NOMO-1 (cell line): ENCODE measurements around the gene SLC34A1.

Source experiments
- DNase-seq, 2 experiments: peaks; one replicate each; lab custom pipeline; 2025; ENCODE audit not compliant: unreplicated experiment in 2 of 2; lab: John Stamatoyannopoulos, UW

SLC34A1 gene

DNA sequence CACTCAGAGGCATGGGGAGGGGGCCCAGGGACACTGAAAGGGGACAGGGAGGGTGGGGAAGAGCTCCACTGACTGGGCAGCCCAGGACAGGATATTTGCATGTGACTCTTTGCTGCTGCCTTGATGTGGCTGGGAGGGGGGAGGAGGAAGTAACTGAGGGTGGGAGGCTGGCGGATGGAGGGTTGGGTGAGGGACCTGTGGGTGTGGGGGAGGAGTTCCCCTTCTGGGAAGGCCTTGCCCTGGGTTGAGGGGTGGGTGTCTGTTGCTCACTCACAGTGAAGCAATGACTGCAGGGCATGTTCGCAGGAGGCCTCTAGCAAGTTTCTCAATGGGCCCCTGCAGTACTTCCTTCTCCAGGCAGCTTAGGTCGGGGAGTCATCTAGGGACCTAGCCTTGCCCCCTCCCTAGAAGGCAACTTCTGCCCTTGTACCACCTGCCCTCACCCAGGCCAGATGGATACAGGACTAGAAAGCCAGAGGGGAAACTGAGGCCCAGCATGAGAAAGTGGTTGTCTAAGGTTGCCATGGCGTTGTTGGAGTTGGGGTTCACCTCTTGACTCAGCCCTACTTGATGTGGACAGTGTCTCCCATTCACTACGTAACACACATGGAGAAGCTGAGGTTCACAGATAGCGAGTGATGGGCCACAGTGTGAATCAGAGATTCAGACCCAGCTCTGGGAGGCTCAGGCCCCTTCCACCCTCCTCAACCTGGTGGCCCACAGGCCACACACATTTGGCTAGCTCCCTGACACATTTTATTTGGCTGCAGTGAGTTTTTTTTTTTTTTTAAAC lies 45.2 kb downstream of the SLC34A1 start:
- peak; percentile 98 to 99 for DNase-seq

DNA sequence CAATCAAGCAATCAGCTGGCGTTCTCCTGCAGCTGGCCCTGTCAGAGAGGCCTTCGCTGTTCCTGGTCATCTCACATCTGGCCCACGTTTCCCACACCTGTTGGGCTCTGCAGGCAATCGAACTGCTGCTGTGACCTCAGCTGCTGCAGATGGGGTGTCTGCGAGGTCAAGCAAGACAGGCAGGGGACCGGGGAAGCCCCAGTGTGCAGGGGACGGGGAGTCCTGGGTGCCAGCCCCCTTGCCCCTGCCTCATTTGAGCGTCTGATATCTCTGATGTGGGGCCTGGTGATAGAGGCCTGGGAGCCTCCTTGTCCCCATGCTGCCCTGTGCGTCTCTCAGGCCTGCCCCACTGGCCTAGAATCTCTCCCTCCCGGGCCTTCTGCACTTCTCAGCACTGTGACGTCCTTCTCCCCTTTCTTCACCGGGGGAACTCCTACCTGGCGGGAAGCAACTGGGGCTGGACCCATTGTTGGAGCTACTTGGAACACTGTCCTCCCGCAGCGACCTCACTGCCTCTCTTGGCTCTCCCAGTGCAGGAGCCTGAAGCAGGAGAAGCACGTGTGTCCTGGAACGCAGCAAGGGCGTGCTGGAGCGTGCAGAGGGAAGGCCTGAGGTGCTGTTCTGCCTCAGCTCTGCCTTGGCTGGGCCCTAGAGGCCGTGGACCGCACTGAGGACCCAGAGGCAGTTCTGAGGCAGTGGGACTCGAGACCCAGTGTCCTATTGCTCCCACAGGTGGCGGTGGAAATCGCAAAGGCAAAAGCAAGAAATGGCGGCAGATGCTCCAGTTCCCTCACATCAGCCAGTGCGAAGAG lies 46.1 kb downstream of the SLC34A1 start:
- DNase-seq = no peak

DNA sequence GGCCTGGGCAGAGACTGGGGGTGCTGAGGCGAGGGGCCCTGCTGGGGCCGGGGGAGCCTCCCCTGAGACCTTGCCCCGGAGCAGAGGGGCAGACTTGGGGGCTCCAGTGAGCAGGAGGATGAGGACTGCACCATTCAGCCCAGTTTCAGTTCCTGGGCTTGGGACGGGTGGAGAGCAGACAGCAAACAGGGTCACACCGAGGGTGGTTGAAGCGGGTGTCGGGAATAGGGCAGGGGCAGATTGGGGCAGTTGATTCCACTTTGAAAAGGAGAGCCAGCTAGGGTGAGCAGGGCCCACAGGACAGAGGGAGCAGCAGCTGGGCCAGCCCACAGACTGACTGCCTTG lies 46.7 kb downstream of the SLC34A1 start:
- no peak for DNase-seq

DNA sequence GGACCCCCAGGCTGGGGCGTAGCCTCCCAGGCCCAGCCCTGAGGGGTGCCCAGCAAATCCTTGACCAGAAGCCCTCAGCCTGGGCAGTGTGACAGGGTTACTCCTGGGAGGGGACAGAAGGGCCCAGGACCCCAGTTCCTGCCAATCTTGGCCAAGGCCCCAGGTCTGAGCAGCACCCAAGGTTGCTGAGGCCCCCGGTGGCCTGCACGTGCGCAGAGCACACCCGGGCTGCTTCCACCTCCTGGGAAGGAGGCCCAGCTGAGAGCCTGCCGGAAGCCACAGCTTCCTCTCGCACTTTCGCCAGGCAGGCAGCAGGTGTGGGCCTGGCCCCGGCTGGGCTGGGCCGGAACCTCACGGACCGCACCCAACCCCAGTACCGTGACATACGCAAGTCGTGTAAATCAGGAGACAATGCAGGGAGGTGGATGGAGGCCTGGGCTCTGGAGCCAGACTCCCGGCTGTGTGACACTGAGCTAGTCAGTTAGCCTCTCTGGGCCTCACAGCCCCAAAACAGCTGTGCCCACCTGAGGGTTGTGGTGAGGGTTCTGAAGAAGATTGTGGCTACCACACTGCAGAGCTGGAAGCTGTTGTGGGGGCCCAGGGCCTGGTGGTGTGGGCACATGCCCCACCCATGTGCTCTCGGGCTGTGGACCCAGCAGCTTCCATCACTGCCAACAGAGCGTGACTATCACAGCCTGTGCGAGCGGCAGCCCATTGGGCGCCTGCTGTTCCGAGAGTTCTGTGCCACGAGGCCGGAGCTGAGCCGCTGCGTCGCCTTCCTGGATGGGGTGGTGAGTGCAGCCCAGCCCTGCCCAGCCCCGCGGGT lies 47.3 kb downstream of the SLC34A1 start:
- peak; percentile 38 to 63 for DNase-seq

DNA sequence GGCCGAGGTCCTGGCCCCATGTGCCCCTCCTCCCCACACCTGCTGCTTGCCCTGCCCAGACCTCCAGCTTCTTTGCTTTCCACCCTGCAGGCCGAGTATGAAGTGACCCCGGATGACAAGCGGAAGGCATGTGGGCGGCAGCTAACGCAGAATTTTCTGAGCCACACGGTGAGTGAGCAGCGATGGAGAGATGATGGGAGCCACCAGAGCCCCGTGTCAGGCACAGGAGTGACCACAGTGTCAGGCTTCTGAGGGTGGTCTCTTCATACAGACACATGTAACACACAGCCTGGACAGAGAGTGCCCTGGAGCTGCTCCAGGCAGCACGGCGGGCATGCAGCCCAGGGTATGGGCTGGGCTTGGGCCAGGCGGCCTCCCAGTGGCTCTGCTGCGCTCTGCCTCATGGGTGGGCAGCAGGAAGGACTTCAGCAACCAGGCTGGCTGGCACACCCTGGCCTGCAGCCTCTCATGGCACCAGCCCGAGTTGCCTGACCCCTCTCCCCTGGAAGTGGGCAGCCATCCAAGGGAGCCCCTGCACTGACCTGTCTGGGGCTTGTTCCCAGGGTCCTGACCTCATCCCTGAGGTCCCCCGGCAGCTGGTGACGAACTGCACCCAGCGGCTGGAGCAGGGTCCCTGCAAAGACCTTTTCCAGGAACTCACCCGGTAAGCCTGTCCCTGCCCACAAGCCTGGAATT lies 48.1 kb downstream of the SLC34A1 start:
- no peak for DNase-seq

DNA sequence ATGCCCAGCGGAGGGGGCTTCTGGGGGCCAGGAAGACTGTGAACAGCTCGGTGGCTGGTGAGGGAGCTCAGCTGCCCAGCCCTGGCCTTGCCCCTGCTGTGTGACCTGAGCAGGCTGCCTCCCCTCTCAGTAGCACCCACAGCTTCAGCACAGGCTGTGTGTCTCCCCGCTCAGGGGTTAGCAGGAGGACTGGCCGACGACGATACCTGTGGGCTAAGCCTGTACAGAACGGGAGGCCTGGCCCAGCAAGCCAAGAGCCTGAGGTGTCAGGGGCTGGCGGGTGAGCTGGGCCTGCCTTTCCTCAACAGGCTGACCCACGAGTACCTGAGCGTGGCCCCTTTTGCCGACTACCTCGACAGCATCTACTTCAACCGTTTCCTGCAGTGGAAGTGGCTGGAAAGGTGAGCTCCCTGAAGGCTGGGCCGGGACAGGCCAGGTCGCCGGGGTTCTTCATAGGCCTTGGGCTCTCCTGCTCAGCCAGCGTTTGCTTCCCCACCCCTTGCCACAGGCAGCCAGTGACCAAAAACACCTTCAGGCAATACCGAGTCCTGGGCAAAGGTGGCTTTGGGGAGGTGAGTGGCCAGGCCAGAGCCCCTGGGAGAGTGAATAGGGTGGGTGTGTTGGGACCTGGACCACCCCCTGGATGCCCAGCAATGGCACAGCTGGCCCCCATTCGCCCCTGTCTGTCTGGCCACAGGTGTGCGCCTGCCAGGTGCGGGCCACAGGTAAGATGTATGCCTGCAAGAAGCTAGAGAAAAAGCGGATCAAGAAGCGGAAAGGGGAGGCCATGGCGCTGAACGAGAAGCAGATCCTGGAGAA lies 48.8 kb downstream of the SLC34A1 start:
- DNase-seq = no peak

DNA sequence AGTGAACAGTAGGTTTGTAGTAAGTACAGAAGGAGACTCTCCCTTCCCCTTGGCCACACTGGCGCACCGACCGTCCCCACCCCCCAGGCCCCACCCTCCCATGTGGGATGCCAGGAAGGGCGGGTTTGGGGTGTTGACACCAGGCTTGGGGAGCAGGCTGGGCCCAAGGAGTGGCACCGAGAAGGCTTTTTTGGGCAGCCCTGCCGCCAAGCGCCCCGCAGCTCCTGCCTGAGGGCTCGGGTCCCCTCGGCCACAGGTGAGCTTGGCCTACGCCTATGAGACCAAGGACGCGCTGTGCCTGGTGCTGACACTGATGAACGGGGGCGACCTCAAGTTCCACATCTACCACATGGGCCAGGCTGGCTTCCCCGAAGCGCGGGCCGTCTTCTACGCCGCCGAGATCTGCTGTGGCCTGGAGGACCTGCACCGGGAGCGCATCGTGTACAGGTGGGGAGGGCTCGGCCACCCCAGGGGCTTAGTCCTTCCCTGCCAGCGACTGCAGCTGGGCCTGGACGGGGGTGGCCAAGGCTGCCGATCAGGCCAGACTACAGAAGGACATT lies 49.5 kb downstream of the SLC34A1 start:
- DNase-seq = no peak

DNA sequence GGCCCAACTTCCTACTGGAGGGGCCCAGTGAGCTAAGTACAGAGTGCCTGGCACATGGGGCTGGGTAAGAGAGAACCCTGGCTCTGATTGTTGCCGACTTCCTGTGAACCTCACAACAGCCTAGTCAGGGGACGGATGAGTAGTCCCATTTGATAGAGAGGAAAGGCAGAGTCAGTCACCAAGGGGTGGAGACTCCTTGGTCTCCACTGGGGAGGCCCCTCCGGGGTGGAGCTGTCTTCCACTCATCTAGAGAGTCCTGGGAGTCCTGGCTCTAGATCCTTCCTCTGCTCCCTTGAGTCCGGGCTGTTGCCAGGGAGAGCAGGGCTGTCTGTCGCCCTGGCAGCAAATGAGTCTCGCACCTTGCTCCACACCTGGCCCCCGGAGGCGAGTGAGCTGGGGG lies 50.2 kb downstream of the SLC34A1 start:
- DNase-seq = no peak

DNA sequence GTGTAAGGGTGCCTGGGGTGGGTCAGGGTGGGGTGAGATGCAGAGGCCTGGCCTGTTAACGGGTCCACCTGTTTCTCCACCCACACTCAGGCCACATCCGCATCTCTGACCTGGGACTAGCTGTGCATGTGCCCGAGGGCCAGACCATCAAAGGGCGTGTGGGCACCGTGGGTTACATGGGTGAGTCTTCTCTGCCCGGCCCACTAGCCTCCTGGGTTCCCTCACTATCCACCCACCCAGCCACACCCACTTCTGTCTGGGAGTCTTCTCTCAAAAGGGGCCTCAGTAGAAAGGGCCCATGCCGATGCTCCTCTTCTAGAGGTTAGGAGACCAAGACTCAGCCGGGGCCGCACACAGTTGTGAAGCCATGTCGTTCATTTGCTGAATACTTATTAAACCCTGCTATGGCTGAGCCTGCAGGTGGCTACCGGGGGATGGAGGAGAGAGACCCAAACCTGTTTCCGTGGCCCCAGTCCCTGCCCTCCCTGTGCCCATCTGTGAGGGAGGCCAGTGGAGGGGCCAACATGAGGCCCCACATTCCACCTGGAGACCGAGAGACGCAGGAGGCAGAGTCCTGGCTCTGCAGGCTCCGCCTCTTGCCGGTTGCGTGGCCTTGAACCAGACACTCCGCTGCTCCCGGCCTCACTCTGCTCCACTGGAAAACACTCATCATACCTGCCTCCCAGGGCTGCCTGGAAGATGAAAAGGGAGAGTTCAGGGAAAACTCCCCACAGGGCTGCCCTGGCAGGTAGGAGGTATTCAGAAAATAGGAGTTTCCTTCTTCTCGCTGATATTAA lies 50.9 kb downstream of the SLC34A1 start:
- no peak for DNase-seq

DNA sequence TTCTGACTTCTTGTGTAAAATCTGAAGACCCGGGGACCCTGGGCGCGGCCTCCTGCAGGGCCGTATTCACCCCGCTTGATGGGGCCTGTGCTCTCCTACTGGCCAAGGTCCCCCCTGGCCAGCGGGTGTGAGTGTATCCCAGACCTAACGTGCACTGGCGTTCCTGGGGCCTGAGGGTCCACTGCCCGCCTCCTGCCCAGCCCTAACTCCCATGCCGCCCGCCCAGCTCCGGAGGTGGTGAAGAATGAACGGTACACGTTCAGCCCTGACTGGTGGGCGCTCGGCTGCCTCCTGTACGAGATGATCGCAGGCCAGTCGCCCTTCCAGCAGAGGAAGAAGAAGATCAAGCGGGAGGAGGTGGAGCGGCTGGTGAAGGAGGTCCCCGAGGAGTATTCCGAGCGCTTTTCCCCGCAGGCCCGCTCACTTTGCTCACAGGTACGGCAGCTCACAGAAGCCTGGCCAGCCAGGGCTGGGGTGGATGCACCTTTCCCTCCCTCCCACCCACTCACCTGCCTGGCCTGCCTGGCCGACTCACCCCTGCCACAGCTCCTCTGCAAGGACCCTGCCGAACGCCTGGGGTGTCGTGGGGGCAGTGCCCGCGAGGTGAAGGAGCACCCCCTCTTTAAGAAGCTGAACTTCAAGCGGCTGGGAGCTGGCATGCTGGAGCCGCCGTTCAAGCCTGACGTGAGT lies 51.8 kb downstream of the SLC34A1 start:
- no peak for DNase-seq

DNA sequence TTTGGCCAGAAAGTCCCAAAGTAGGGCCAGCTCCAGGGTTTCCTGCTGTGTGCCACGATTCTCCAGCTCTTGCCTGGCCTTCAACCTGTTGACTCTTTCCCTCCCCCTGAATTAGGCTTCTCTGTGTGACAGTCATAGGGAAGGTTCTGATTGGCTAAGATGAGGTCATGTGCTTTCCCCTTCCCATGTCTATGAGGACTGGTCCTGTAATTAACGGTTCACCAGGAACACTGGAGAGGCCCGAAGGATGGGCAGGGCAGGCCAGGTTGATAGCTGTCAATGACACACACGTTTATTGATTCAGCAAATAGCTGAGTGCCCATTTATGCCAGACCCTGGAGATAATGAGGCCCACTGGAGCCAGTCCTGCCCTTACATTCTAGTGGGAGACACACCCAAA lies 53.4 kb downstream of the SLC34A1 start:
- DNase-seq = no peak

DNA sequence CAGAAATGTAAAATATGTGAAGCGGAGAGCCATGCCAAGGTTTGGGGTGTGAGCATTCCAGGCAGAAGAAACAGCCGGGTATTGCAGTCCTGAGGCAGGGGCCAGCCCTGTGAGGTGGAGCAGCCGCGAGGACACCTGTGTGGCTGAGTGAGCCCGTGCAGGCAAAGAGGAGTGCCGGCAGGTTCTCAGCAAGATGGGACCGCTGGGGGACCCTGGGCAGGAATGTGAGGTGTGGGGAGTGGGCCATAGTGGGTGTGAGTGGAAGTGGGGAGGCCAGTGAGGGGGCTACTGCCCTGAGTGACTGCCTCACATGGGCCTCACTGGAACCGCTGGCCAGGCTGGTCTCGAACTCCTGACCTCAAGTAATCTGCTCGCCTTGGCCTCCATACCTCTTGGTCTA lies 54.2 kb downstream of the SLC34A1 start:
- DNase-seq = no peak

DNA sequence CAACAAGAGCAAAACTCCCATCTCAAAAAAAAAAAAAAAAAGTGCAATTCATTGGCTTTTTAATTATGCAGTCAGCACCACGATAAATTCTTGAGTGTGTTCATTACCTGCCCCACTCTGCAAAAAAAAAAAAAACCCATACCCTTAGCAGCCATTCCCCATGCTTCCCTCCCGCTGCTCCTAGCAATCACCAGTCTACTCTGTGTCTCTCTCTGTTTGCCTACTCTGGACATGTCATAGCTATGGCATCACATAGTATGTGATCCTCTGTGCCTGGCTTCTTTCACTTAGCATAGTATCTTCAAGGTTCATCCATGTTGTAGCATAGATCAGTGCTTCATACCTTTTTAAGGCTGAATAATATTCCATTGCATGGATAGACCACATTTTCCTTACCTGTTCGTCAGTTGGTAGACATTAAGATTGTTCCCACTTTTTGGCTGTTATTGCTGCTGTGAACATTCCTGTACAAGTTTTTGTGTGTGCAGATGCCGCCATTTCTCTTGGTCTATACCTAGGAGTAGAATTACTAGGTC lies 55.4 kb downstream of the SLC34A1 start:
- DNase-seq = no peak

DNA sequence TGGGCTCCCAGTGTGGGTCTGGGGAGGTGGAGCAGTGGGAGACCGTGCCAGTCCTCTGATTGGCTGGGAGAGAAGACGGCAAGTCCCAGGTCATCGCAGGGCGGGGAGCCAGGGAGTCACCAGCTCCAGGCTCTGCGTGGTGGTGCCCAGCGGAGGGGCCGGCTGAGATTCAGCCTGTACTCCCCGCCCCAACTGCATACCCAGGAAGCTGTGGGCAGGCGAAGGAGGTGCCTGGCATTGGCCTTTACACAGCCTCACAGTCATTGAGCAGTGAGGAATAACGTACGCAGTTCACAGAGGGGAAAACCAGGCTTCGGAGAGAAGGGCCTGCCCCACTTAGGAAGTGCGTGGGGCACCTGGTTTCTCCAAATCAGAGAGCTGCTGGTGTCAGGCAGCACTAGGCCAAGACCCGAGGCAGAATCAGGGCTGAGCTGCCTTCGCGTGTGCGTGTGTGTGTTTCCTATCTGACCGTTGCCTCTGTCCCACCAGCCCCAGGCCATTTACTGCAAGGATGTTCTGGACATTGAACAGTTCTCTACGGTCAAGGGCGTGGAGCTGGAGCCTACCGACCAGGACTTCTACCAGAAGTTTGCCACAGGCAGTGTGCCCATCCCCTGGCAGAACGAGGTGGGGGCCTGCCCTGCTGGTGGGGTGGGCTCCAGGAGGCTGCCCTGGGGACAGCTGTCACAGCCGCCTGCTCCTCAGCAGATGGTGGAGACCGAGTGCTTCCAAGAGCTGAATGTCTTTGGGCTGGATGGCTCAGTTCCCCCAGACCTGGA lies 56.2 kb downstream of the SLC34A1 start:
- DNase-seq = no peak

DNA sequence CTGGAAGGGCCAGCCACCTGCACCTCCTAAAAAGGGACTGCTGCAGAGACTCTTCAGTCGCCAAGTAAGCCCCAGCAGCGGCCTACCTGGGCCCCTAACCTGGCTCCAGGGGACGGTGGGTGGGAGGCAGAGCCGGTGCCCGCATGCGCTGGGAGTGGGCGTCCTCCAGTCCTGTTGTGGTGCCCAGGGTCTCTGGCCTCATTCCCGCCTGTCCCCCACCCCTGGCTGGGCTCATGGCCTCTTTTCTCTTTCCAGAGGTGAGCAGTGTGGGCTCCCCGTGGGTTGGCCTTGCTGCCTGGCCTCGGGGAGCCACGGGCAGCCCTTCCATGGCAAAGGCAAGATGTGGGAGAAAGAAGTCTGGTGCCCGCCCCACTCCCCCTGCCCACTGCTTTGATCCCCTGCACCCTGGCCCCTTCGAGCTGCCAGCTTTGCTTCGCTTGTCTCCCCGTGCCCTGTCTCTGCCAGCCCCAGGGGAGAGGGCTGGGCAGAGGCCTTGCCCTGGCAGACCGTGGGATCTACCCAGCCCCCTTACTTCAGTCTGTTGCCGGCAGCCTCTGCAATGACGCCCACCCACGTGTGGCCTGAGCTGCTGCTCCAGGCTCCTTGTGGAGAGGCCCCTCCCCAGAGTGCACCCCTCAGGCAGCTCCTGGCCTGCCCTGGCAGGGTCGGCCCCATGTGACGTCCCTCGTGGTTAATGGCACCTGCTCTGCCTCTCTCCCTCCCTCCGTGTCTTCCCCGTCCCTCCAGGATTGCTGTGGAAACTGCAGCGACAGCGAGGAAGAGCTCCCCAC lies 57.0 kb downstream of the SLC34A1 start:
- no peak for DNase-seq

DNA sequence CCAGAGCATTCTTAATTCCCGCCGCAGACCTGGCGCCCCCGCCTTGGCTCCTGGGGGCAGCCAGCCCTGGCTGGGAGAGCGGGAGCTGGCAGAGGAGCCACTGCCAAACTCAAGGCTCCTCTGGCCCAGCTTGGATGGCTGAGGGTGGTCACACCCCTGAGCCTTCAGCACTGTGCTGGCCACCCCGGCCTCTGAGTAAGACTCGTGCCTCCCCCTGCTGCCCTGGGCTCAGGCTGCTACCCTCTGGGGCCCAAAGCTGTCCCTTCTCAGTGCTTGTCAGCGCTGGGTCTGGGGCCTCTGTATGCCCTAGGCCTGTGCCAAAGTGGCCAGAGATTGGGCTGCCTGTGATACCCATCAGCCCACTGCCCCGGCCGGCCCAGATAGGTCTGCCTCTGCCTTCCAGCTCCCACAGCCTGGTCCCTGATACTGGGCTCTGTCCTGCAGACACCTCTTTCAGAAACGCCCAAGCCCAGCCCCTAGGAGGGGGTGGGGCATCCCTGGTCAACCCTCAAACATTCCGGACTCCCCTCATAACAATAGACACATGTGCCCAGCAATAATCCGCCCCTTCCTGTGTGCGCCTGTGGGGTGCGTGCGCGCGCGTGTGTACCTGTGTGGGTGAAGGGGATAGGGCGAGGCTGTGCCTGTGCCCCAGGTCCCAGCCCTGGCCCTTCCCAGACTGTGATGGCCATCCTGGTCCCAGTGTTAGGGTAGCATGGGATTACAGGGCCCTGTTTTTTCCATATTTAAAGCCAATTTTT lies 58.0 kb downstream of the SLC34A1 start:
- DNase-seq = no peak
